Stromal cell of bone marrow (primary cell): ENCODE data around the gene RMI2.
A peak's percentile ranks its signal among the peaks of the same experiment; 100 is the strongest.

Source experiments
- DNase-seq: peaks from one replicate; pipeline ENCODE4 v3.0.0-alpha.2; 2012; ENCODE audit warnings: low read depth

The RMI2 gene

DNA sequence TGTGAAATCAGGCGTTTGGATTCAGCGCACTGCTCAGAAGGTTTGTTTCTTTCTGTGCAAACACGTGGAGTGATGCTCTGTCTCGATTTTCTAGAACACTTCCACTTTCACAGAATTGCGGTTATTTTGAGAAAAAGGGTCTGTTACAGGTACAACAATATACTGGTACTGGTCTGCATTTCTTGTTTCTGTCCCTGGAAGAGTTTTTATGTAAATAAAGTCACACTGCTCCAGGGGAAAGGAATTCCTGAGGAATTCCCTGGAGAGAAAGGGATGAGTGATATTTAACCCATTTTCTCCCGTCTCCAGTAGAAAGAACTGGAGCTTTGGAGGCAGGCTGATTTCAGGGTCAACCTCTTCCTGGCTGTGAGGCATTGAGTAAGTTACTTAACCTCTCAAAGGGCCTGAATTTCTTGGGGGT lies 16.2 kb upstream of the RMI2 start:
- DNase-seq: no peak

DNA sequence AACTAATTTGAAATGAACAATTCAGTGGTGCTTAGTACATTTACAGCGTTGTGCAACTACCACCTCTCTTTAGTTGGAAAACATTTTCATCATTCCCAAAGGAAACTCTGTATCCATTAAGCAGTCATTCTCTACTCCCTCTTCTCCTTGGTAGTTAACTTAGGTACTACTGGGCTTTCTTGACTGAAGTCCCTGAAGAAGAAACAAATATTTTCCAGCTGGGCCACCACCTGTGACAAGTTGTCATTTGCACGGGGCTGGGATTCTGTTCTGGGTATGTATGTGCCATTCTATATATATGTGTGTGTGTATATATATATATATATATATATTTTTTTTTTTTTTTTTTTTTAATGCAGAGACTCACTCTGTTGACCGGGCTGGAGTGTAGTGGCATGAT lies 15.4 kb upstream of the RMI2 start:
- DNase-seq: no peak

GRCh38 chr16:11330526-11331237 lies 14.6 kb upstream of the RMI2 start:
- no peak for DNase-seq

DNA sequence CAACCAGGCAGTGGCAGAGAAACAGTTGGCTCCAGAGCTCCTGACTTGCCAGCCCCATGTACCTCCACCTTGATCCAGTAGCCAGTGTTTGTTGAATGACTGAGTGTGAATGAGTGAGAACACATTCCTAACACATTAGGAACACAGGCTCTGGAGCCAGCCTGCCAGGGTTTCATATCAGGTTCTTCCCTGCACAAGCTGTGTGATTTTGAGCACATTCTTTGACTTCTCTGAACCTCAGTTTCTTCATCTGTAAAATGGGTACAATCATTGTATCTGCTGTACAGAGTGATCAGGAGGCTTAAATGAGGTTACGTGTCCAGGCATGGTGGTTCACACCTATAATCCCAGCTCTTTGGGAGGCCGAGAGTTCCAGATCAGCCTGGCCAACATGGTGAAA lies 13.3 kb upstream of the RMI2 start:
- DNase-seq: no peak

GRCh38 chr16:11333010-11333409 lies 12.2 kb upstream of the RMI2 start:
- no peak for DNase-seq

DNA sequence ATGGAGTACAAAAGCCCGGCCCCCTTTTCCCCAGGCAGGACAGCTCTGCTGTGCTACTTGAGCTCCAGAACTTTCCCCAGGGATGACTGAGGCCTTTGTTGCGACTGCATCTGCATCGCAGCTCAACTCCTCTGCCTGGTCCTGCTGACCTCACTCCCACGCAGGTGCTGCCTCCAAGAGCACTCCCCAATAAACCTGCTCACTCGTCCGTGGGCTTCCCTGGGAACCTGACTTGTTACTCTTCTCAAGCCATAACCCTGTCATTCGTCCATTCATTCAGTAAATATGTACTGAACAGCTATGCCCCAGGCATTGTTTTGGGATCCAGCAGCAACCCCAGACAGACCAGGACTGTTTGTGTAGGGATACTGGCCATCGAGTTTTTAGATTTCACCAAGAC lies 11.6 kb upstream of the RMI2 start:
- DNase-seq: no peak

GRCh38 chr16:11334831-11335404 lies 10.3 kb upstream of the RMI2 start:
- DNase-seq: no peak

DNA sequence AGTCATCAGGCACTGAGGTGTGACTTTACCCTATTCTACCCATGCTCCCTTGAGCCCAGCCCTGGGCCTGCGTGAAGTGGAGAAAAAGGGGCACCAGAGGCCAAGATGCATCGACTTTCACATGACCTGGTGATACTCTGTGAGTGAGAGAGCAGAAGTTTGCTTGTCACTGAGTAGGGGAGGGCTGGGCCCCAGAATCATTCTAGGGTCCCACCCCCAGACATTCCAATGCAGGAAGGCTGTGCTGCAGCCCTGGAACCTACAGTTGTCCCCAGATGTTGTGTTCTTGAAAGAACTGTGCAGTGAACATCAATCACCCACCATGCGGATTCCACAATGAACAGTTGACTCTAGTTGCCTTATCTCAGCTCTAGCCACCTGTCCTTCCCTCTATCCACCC lies 6.2 kb upstream of the RMI2 start:
- DNase-seq: no peak

- DNase-seq: no peak
These were observed 4.5 kb upstream of the RMI2 start for GRCh38 chr16:11340710-11341109.

GRCh38 chr16:11341371-11341770 lies 3.9 kb upstream of the RMI2 start:
- DNase-seq: no peak

DNA sequence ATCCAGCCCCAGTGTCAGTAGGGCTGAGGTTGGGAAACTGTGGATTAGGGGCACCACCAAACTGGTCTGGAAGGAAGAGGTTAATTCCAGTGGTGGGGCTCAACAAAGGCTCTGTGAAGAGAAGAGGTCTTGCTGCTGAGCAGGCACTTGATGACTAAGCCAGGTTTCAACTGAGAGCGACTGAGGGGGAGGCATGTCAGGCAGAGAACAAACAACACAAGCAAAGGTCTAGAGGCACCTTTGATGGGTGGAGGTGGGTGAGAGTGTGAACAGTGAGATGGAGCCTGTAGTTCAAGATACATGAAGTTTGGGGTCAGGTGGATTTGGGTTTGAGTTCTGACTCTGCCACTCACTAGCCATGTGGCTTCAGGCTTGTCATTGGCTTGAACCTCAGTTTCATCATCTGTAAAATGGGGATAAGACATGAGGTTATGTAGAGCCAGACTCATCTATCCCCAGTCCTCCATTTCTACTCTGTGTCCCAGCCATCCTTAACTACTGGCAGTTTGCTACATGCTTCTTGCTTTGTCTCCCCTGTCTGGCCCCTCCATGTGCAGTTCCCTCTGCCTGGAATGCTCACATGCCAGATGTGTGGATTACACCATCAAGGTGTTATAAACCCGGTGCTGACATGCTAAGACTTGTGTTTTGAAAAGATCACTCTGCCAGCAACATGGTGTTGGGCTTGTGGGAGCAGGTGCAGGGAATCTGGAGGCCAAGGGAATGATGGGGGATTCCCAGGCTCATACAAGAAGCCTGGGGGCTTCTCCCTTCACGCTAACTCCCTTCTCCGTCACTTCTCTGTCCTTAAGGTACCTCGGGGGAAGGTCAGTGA lies 3.0 kb upstream of the RMI2 start:
- no peak for DNase-seq

DNA sequence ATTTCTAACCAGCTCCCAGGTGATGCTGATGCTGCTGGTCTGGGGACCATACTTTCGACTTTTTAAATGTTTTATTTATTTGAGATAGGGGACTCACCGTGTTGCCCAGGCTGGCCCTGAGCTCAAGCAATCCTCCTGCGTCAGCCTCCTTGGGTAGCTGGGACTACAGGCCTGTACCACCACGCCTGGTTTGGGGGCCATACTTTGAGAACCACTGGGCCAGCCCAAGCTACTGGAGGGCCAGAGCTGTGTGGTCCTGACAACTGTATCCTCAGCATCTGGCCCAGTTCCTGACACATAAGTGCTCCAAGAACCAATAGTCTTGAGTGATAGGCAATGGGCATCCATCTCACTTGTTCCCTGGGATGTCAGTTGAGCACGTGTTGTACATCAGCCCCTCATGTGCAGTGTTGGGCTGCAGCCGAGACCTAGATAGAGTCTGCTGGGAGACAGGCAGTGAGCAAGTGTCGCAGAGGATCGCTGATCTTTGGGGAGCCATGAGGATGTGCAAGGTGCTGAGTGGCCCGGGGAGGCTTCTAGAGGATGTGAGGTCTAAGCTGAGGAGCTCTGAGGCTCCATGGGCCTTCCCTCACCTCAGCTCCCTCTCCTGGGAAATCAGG lies 1.6 kb downstream of the RMI2 start:
- no peak for DNase-seq

DNA sequence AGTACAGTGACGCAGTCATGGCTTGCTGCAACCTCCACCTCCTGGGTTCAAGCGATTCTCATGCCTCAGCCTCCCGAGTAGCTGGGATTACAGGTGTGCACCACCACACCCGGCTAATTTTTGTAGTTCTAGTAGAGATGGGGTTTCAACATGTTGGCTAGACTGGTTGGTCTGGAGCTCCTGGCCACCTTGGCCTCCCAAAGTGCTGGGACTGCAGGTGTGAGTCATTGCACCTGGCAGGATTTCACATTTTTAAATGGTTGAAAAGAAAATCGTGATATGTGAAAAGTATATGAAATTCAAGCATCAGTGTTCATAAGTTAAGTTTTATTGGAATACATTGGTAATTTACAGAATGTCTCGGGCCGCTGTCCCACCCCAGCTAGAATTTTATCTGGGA lies 2.6 kb downstream of the RMI2 start:
- DNase-seq: no peak

- DNase-seq: no peak
These were observed 3.7 kb downstream of the RMI2 start for GRCh38 chr16:11348737-11349598.

- peak; percentile 74 for DNase-seq
These were observed 4.5 kb downstream of the RMI2 start for GRCh38 chr16:11349599-11350276.

DNA sequence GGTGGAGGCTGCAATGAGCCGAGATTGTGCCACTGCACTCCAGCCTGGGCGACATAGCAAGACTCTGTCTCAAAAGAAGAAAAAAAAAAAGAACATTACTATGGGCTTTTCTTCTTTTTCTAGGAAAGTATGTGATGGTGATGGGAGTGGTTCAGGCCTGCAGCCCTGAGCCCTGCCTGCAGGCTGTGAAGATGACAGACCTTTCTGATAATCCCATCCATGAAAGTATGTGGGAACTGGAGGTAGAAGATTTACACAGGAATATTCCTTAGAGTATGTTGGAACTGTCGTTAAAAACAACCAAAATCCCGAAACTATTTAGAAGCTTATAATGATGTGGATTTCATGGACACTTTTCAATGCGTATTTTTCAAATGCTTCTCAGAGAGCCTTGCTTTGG lies 5.3 kb downstream of the RMI2 start:
- no peak for DNase-seq

DNA sequence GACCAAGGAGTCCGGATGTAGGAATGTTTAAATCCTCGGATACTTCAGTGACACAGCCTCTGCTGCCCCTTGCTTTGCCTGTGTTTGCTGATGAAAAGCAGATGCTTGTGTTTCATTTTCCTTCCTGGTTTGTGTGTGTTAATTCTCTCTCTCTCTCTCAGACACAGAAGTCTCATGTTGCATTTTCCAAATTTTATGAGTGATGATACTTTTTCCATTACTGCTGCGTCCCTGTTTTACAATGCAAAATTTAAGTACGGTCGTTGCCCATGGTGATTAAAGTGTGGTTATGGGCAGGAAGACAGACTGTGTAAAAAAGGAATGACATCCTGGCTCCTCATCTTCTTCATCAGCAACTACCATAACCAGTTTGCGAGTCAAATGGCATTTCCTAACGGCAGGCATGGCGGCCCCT lies 5.7 kb downstream of the RMI2 start:
- peak; percentile 82 for DNase-seq

- DNase-seq: no peak
These were observed 7.9 kb downstream of the RMI2 start for GRCh38 chr16:11353158-11353557.

GRCh38 chr16:11354407-11354732 lies 9.1 kb downstream of the RMI2 start:
- no peak for DNase-seq

- DNase-seq: no peak
These were observed 9.7 kb downstream of the RMI2 start for GRCh38 chr16:11354733-11355574.
